Epithelial cell of esophagus (primary cell): Measurements from ENCODE around the gene ING4.
"Not testable (repeated sequence)": the region's sequence is repeated elsewhere in the genome, so short reads cannot be mapped to it uniquely, and the experiment has no call there.

Experiments used
- DNase-seq: peaks from one replicate; pipeline ENCODE4 v3.0.0; 2010; ENCODE audit warnings: low read depth
- H3K4me3 ChIP-seq: 2 replicates; pipeline ENCODE4 v1.5.1; 2011; ENCODE audit warnings: mild to moderate bottlenecking, low read length, control low read depth
- CTCF ChIP-seq: IDR thresholded peaks from 2 replicates; pipeline ENCODE4 v1.5.1; 2011; ENCODE audit warnings: low read depth, mild to moderate bottlenecking, low read length, control low read depth, inconsistent platforms; ENCODE audit not compliant: insufficient read depth; ENCODE audit errors: missing control alignments

The ING4 gene

GRCh38 chr12:6662906-6663742 lies at the start of gene ING4:
ING4 (minus strand) TSS chr12:6663119; CDS start chr12:6663101, 18 bp downstream.
- DNase-seq: peak; percentile 100

GRCh38 chr12:6708960-6709394 lies 46.1 kb upstream of the ING4 start:
- DNase-seq: no peak
- TF ChIP-seq CTCF: no peak
- H3K4me3 ChIP-seq: no peak overlapping the region

More at GRCh38 chr12:6662906-6663742, at the start of gene ING4:
- H3K4me3 ChIP-seq: peak within 1 kb of the TSS; percentile 97
- no peak for TF ChIP-seq CTCF

GRCh38 chr12:6708351-6708750 lies 45.4 kb upstream of the ING4 start:
- not testable (repeated sequence) for H3K4me3 ChIP-seq, DNase-seq

- DNase-seq: no peak
- no peak overlapping the region for H3K4me3 ChIP-seq
- no peak for TF ChIP-seq CTCF
These were observed 40.7 kb upstream of the ING4 start for GRCh38 chr12:6703631-6704030.

GRCh38 chr12:6701078-6701768 lies 38.3 kb upstream of the ING4 start:
- peak overlapping the region; percentile 37 for H3K4me3 ChIP-seq
- DNase-seq: no peak
- TF ChIP-seq CTCF: no peak

GRCh38 chr12:6700646-6701051 lies 37.7 kb upstream of the ING4 start, which contains the start of gene PIANP:
PIANP (minus strand) TSS chr12:6700815; CDS start chr12:6698061, 2,754 bp downstream.
- DNase-seq: peak; percentile 33
- peak within 1 kb of the TSS; percentile 37 for H3K4me3 ChIP-seq
- no peak for TF ChIP-seq CTCF

- no peak for TF ChIP-seq CTCF
- peak overlapping the region; percentile 28 for H3K4me3 ChIP-seq
- no peak for DNase-seq
These were observed 37.2 kb upstream of the ING4 start for GRCh38 chr12:6699989-6700645.
